ENCODE data around the gene FLNC. TPM values are rescaled to one million over a fixed set of nuclear protein-coding genes. Genes with fewer than 3 reads are reported as not detected.

FLNC gene
- total RNA-seq, 1 donor from 2014 or later: 241 TPM

GRCh38 chr7:128900237-128900636 lies 70.0 kb downstream of the FLNC start:
- DNase-seq: no peak
- Mint-ChIP-seq H3K4me3 (ENCODE audit: unreplicated experiment) (no peak overlapping the region), H3K27ac (ENCODE audit: unreplicated experiment) (no peak overlapping the region), H3K36me3 (ENCODE audit: unreplicated experiment) (peaks cover 11% of the 10 kb centered on the region), H3K27me3 (ENCODE audit: unreplicated experiment) (peaks cover 7% of the 10 kb centered on the region), H3K9me3 (ENCODE audit: unreplicated experiment) (peaks cover 6% of the 10 kb centered on the region), H3K4me1 (ENCODE audit: low read depth, unreplicated experiment) (peaks cover under 1% of the 10 kb centered on the region)
- TF ChIP-seq CTCF (IDR thresholded peaks at IDR 0.05; ENCODE audit: partially characterized antibody, unreplicated experiment): no peak

- peaks cover 4% of the 10 kb centered on the region for H3K36me3 Mint-ChIP-seq (ENCODE audit: unreplicated experiment)
- H3K4me3 Mint-ChIP-seq (ENCODE audit: unreplicated experiment): no peak overlapping the region
- peaks cover 1% of the 10 kb centered on the region for H3K4me1 Mint-ChIP-seq (ENCODE audit: low read depth, unreplicated experiment)
- H3K27me3 Mint-ChIP-seq (ENCODE audit: unreplicated experiment): peaks cover 5% of the 10 kb centered on the region
- no peak for TF ChIP-seq CTCF (IDR thresholded peaks at IDR 0.05; ENCODE audit: partially characterized antibody, unreplicated experiment)
- H3K27ac Mint-ChIP-seq (ENCODE audit: unreplicated experiment): no peak overlapping the region
- DNase-seq: no peak
- peaks cover 7% of the 10 kb centered on the region for H3K9me3 Mint-ChIP-seq (ENCODE audit: unreplicated experiment)
Measured at GRCh38 chr7:128902761-128903585, 72.8 kb downstream of the FLNC start.

GRCh38 chr7:128903621-128904361 lies 73.6 kb downstream of the FLNC start:
- Mint-ChIP-seq H3K27ac (ENCODE audit: unreplicated experiment) (no peak overlapping the region), H3K36me3 (ENCODE audit: unreplicated experiment) (no peaks in the 10 kb centered on the region), H3K4me1 (ENCODE audit: low read depth, unreplicated experiment) (peaks cover 1% of the 10 kb centered on the region), H3K9me3 (ENCODE audit: unreplicated experiment) (peaks cover 7% of the 10 kb centered on the region), H3K27me3 (ENCODE audit: unreplicated experiment) (peaks cover 7% of the 10 kb centered on the region), H3K4me3 (ENCODE audit: unreplicated experiment) (no peak overlapping the region)
- DNase-seq: no peak
- no peak for TF ChIP-seq CTCF (IDR thresholded peaks at IDR 0.05; ENCODE audit: partially characterized antibody, unreplicated experiment)

- Mint-ChIP-seq H3K36me3 (ENCODE audit: unreplicated experiment) (no peaks in the 10 kb centered on the region), H3K4me3 (ENCODE audit: unreplicated experiment) (no peak overlapping the region), H3K27ac (ENCODE audit: unreplicated experiment) (no peak overlapping the region), H3K9me3 (ENCODE audit: unreplicated experiment) (peaks cover 8% of the 10 kb centered on the region), H3K4me1 (ENCODE audit: low read depth, unreplicated experiment) (peaks cover 6% of the 10 kb centered on the region), H3K27me3 (ENCODE audit: unreplicated experiment) (peaks cover 7% of the 10 kb centered on the region)
- no peak for DNase-seq
- peak; percentile 65 for TF ChIP-seq CTCF (IDR thresholded peaks at IDR 0.05; ENCODE audit: partially characterized antibody, unreplicated experiment)
Measured at GRCh38 chr7:128904381-128905197, 74.4 kb downstream of the FLNC start.

All from glutamatergic neuron (in vitro differentiated cells).